Ishikawa (cell line): Measurements from ENCODE around the gene RIMS4.

Experiments used
- CEBPB ChIP-seq: IDR thresholded peaks from 2 replicates; pipeline ENCODE4 v1.6.1; 2012
- EGR1 ChIP-seq: IDR thresholded peaks from 2 replicates; pipeline ENCODE4 v1.6.1; 2012
- EP300 ChIP-seq: IDR thresholded peaks from 2 replicates; pipeline ENCODE4 v1.6.1; 2012; ENCODE audit warnings: borderline replicate concordance
- FOXM1 ChIP-seq: IDR thresholded peaks from 2 replicates; pipeline ENCODE4 v1.6.1; 2012; ENCODE audit warnings: low read depth, borderline replicate concordance
- RAD21 ChIP-seq: IDR thresholded peaks from 2 replicates; pipeline ENCODE4 v1.6.1; 2012; ENCODE audit warnings: low read depth
- TAF1 ChIP-seq: IDR thresholded peaks from 2 replicates; pipeline ENCODE4 v1.6.1; 2012; ENCODE audit warnings: low read depth, mild to moderate bottlenecking
- TCF12 ChIP-seq: IDR thresholded peaks from 2 replicates; pipeline ENCODE4 v1.6.1; 2012; ENCODE audit warnings: low read depth
- YY1 ChIP-seq: IDR thresholded peaks from 2 replicates; pipeline ENCODE4 v1.6.1; 2012; ENCODE audit warnings: low read depth
- TF ChIP-seq, protein P1 (sequence below): IDR thresholded peaks from 2 replicates; pipeline ENCODE4 v1.6.1; 2012
- TF ChIP-seq, protein P2 (sequence below): IDR thresholded peaks from 2 replicates; pipeline ENCODE4 v1.6.1; 2012

Gene RIMS4

GRCh38 chr20:44701858-44702256 is 108.5 kb downstream of the RIMS4 start:
- TF ChIP-seq TCF12 (no peak), RAD21 (no peak), EGR1 (no peak), FOXM1 (no peak), CEBPB (no peak), YY1 (no peak), EP300 (no peak), TAF1 (no peak)
- TF ChIP-seq, protein P1, sequence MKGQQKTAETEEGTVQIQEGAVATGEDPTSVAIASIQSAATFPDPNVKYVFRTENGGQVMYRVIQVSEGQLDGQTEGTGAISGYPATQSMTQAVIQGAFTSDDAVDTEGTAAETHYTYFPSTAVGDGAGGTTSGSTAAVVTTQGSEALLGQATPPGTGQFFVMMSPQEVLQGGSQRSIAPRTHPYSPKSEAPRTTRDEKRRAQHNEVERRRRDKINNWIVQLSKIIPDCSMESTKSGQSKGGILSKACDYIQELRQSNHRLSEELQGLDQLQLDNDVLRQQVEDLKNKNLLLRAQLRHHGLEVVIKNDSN, result no peak
- TF ChIP-seq, protein P2, sequence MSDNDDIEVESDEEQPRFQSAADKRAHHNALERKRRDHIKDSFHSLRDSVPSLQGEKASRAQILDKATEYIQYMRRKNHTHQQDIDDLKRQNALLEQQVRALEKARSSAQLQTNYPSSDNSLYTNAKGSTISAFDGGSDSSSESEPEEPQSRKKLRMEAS, result no peak
